GM19238 (cell line): Measurements from ENCODE around the gene RANBP3.

Experiments
- DNase-seq: peaks from one replicate; pipeline ENCODE4 v3.0.0; 2011; ENCODE audit warnings: low spot score; ENCODE audit not compliant: insufficient read length

The RANBP3 gene

GRCh38 chr19:5905114-5905778, 72.7 kb downstream of the RANBP3 start:
- no peak for DNase-seq

- peak; percentile 98 for DNase-seq
Observed at GRCh38 chr19:5904352-5905113, 73.4 kb downstream of the RANBP3 start, which contains the start of gene VMAC. Gene VMAC (plus strand): TSS chr19:5904872. CDS start chr19:5904891, 19 bp downstream.

DNA sequence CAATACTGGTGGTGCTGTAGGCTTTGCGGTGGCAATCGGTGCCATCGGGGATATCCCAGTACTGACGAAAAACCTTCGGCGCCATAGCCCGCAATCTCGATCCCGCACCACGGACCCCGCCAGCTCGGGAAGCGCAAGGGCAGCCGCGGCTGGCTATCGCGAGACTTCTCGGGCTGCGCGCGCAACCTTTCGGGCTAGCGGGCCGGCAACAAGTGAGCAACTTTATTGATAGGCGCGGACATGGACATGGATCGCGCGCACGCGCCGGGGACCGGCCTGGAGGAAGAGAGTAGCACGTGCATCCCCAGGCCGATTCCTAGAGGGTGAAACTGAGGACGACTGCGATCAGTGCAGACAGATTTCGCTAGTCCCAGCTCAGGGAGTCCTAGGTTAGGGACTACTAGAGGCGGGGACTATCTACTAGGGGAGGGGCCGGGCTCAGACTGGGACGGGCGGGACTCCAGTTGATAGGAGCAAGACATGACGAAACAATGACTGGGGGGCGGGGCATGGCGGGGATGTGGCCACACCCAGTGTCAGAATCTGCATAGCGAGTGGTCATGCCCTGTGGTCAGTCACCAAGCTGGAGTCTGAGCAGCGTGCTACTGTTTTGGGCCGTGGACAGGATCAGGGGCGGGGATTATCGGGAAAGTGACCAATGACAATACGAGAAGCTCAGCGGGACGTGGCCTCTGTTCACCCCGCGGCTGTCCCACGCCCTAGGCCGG, 74.2 kb downstream of the RANBP3 start, which contains the start of gene NDUFA11:
NDUFA11 (minus strand) TSS at position 167 of the 728 bp plus-strand sequence; CDS start at position 85, 82 bp downstream.
- DNase-seq: peak; percentile 92

- DNase-seq: no peak
Observed at GRCh38 chr19:5903056-5903623, 74.8 kb downstream of the RANBP3 start.

GRCh38 chr19:5900976-5901375, 77.0 kb downstream of the RANBP3 start:
- DNase-seq: no peak

DNA sequence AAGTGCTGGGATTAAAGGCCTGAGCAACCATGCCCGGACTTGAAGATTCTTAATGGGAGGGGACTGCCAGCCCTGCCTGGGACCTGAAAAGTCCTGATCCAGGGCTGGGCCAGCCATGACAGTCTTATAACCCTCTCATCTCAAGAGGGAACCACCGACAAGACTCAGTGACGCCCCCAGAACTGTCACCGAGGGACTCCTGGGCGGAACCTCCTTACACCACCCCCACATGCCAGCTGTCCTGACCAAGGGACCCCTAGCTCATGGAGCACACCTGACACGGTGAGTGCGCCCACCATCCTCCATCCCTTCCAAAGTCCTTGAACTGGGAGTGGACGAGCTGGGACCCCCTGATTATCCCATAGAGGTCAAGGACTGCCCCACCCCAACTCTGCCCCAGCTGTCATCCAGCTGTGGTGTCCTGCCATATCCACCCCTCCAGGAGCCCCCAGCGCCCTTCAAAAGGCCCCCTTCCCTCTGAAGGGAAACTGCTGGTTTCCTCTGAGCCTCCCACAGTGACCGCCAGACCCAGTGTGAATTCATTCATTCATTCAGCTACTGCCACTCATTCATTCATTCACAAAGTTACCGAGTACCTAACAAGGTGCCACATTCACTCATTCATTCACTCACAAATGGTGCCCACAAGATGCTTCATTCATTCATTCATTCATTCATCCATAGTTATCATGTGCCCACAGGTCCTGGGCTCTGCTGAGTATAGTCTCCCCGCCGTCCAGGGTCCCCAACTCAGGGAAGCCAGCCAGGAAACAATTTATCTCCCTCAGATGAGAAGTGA, 78.0 kb downstream of the RANBP3 start:
- no peak for DNase-seq

- DNase-seq: no peak
Observed at GRCh38 chr19:5897189-5897969, 80.6 kb downstream of the RANBP3 start.

GRCh38 chr19:5896365-5897076, 81.4 kb downstream of the RANBP3 start:
- no peak for DNase-seq

DNA sequence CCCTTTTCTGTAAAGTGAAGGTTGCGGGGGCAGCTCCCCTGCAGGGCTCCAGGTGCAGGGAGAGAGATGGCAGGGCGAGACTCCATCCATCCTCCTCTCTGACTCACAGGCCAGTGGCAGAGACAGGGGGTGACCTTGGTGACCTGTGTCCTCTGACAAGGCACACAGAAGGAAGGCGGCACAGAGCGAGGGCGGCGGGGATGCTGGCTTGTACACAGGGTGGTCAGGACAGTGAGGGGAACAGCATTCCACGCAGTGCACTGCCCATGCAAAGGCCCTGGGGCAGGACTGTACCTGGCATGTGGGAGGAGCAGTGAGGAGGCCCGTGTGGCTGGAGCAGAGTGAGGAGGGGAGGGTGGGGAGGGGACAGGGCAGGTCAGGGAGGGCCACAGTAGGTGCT, 82.0 kb downstream of the RANBP3 start:
- no peak for DNase-seq

DNA sequence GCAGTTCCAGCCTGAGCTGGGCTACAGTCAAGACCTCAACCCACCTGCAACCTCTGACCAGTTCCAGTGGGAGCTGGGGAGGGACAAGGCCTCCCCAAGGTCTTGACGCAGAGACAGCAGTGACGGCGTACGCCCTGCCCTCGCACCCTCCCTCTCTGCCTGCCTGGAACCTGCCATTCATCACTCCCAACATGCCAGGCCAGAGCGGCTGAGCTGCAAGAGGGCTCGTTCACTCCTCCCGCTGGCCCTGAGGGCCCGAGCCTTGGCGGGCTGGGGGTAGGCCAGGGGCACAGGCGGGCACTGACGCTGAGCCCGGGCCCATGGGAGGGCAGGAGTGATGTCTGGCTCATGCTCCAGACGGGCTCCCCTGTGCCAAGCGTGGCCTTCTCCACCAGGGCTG, 82.5 kb downstream of the RANBP3 start:
- DNase-seq: no peak

DNA sequence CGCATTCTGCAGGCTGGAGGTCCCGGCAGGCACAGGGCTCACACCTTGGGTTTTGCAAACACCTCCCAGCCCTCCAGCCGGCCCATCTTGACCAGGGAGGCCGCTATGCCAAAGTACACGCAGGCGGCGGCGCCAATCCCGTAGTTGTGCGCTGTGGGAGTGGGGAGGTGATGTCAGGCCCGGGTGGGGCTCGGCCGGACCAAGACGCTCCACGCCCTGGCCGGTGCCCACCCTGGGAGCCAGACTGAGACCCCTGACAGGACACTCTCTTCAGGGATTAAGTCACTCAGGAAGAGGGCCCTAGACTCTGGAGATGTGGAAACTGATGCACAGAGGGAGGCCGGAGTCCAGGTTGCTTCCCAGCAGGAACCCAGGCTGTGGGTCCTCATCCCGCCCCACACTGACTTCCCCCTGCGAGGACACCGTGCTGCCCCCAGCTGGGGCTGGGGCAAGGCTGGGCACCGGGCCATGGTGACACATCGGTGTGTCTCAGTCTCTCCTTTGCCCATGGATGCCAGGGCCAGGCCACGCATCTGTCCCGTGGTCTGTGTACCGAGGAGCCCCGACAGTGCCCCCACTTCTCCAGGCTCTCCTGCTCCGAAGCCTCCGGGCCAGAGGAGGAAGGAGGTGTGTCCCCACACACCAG, 83.1 kb downstream of the RANBP3 start:
- DNase-seq: no peak

- DNase-seq: no peak
Observed at GRCh38 chr19:5893907-5894703, 83.8 kb downstream of the RANBP3 start.

DNA sequence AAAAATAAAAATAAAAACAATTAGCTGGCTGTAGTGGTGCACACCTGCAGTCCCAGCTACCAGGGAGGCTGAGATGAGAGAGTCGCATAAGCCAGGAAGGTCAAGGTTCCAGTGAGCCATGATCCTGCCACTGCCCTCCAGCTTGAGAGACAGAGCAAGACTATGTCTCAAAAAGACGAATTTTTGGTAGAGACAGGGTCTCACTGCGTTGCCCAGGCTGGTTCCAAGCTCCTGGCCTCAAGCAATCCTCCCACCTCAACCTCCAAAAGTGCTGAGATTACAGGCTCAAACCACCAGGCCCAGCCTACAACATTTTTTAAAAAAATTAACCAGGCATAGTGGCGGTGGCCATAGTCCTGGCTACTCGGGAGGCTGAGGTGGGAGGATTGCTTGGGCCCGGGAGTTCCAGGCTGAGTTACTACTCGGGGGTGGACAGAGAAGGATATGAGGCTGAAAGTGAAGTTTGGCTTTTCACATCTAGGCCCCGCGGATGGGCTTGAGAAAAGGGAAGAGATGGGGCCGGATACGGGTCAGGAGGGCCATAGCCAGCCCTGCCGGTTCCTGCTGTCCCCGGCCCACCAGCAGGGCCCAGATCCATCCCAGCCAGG, 84.5 kb downstream of the RANBP3 start:
- DNase-seq: no peak

DNA sequence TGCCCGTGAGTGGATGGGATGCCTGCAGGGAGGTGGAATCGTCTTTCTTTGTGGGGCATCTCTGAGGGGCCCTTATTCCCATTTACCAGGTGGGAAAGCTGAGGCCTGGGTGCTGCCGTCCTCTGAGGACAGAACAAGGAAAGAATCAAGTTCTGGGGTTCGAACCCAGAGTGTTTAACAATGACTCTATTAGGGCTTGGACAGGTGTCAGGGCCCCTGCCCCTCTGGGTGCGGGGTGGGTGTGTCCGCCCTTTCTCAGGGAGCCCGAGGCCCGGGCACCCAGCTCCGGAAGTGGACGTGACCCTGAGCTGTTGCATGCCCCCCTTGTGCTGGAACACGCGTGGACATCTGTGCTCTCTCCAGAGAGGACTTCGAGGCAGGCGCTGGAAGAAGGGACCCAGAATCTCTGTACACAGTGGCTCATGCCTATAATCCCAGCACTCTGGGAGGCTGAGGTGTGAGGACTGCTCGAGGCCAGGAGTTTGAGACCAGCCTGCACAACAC, 85.1 kb downstream of the RANBP3 start:
- no peak for DNase-seq

DNA sequence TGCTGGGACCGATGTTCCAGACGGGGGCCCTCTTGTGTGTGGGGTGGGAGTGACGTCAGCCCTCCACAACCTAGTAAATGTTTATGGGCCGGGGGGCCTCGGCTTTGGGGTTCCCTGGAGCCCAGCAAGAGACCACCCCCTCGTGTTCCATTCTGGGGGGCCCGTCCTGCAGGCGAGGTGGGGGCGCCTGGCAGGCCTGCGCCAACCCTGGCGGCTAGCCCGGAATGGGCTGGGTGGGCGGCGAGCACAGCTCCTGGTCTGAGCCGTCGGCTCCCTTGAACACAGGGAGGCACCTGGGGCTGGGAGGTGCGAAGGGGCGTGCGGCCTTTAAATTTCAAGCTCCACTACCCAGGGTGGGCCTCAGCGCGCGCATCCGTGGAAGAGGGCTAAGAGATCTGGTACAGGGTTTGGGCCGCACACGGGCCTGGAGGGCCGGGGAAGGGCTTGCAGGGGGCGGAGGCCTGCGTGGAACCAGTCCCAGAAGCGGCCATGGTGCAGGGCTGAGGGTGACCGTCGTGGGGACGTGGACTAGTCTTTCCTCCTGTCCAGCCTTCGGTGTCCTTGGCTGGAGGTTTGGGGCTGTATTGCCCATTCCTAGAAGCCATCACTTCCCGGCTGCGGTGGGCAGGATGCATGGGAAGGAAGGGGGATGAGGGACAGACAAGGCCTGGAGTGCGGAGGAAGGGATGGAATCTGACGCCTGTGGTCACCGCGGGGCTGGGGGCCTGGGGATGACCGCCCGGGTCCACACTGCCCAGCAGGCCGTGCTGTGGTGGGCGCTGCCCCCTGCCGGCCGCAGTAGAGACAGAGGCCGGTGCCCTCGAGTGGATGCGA, 85.8 kb downstream of the RANBP3 start:
- no peak for DNase-seq

DNA sequence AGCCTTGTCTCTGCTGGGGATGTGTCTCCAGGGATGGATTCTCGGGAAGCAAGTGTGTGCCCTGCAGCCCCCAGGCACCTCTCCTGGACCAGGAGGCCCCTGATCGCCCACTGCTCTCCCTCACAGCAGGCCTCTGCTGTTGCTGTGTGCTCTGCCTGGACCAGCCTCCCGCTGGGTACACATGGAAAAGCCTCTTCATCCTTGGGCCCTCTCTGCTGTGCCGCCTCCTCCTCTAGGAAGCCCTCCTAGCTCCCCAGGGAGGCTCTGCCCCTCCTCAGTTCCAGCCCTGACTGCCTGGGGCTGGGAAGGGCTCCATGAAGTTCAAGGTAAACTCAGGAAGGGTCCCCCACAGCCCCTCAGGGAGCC, 86.4 kb downstream of the RANBP3 start:
- no peak for DNase-seq

DNA sequence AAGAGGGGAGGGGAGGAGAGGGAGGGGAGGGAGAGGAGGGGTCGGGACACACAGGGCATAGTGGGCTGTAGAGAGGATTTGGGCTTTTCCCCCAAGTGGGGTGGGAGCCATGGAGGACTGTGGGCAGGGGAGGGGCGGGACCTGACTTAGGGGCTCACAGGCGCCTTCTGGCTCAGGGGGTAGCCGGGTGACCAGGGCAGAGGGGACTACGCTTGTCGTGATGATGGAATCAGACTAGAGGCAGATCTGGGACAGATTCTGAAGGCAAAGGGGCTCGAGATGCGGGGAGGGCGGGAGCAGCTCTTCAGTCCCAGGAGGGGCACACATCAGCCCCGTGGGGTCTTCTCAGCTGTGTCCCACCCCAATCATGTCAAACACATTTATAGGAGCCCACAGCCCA, 87.8 kb downstream of the RANBP3 start:
- no peak for DNase-seq
